HepG2 (cell line): ENCODE measurements around the gene CCDC93. TPM values are rescaled to one million over a fixed set of nuclear protein-coding genes. Genes with fewer than 3 reads are reported as not detected.

Experiments used
- DNMT1 ChIP-seq: sonication (generic); formaldehyde crosslinking; IDR thresholded peaks from 2 replicates; pipeline ENCODE4 v1.5.1; 2020; ENCODE audit warnings: mild to moderate bottlenecking, missing genetic modification reagents
- FOXJ3 ChIP-seq: sonication (generic); formaldehyde crosslinking; IDR thresholded peaks from 2 replicates; pipeline ENCODE4 v1.4.0; 2020; ENCODE audit warnings: missing genetic modification reagents, mild to moderate bottlenecking, borderline replicate concordance
- GATAD1 ChIP-seq: IDR thresholded peaks from 2 replicates; pipeline ENCODE4 v1.6.1; 2016; ENCODE audit warnings: missing genetic modification reagents, missing compliant biosample characterization
- HIVEP1 ChIP-seq: sonication (generic); formaldehyde crosslinking; IDR thresholded peaks from 2 replicates; pipeline ENCODE4 v1.4.0; 2020; ENCODE audit warnings: mild to moderate bottlenecking, missing genetic modification reagents
- ISL2 ChIP-seq: sonication (generic); formaldehyde crosslinking; IDR thresholded peaks from 2 replicates; pipeline ENCODE4 v1.5.0; 2020; ENCODE audit warnings: missing genetic modification reagents
- MEIS2 ChIP-seq: sonication (generic); formaldehyde crosslinking; IDR thresholded peaks from 2 replicates; pipeline ENCODE4 v1.9.0; 2021; ENCODE audit warnings: mild to moderate bottlenecking, missing genetic modification reagents
- MIER2 ChIP-seq: IDR thresholded peaks from 2 replicates; pipeline ENCODE4 v1.6.1; 2016; ENCODE audit warnings: missing biosample characterization, missing genetic modification reagents
- POLR2A ChIP-seq, 2 experiments: IDR thresholded peaks; 2 replicates each; pipeline ENCODE4 v1.6.1; 2011; ENCODE audit warnings: low read depth in 2 of 2, low read length in 2 of 2, mild to moderate bottlenecking in 1 of 2, moderate library complexity in 1 of 2; ENCODE audit not compliant: insufficient read depth in 1 of 2
- SOX5 ChIP-seq: IDR thresholded peaks from 2 replicates; pipeline ENCODE4 v1.6.1; 2016; ENCODE audit warnings: borderline replicate concordance
- TEAD3 ChIP-seq: optimal IDR thresholded peaks from 2 replicates; pipeline ENCODE3; 2016; ENCODE audit warnings: borderline replicate concordance
- YEATS2 ChIP-seq: sonication (generic); formaldehyde crosslinking; IDR thresholded peaks from 2 replicates; pipeline ENCODE4 v1.4.0; 2020; ENCODE audit warnings: missing genetic modification reagents, borderline replicate concordance
- ZNF207 ChIP-seq: fragments of 450-650 bp; IDR thresholded peaks from 2 replicates; pipeline ENCODE4 v1.6.1; 2016; ENCODE audit warnings: antibody characterized with exemption, borderline replicate concordance
- ZNF331 ChIP-seq: sonication (generic); formaldehyde crosslinking; IDR thresholded peaks from 2 replicates; pipeline ENCODE4 v1.4.0; 2020; ENCODE audit warnings: missing genetic modification reagents
- ZNF773 ChIP-seq: sonication (generic); formaldehyde crosslinking; IDR thresholded peaks from 2 replicates; pipeline ENCODE4 v1.4.0; 2020; ENCODE audit warnings: missing genetic modification reagents, borderline replicate concordance
- polyA plus RNA-seq, 8 experiments: library from polyadenylated mRNA; depleted of rRNA in 3 of 8; stranded (reverse) in 7 of 8; unstranded in 1 of 8; fragments of >200 nt; fragmentation: Illumina TruSeq in 4 of 8; extraction: Trizol in 4 of 8; gene quantifications; 2 replicates each; pipeline versions ENCODE4 v1.2.1 to v1.2.3, GENCODE V29; 2011 to 2016; ENCODE audit warnings: low read depth in 4 of 8, missing spikeins in 1 of 8, mixed read lengths in 1 of 8; ENCODE audit not compliant: insufficient read depth in 1 of 8
- total RNA-seq, 5 experiments: library from RNA; depleted of rRNA; stranded (reverse); fragments of >200 nt; fragmentation: Illumina TruSeq; extraction: Trizol; gene quantifications; 2 replicates each; pipeline ENCODE4 v1.2.3, GENCODE V29; 2016; ENCODE audit warnings: low read depth in 1 of 5
- TF ChIP-seq, protein P1 (sequence below): sonication (generic); formaldehyde crosslinking; IDR thresholded peaks from 2 replicates; pipeline ENCODE4 v1.4.0; 2020; ENCODE audit warnings: missing genetic modification reagents, low read depth, mild to moderate bottlenecking, borderline replicate concordance
- TF ChIP-seq, protein P2 (sequence below): sonication (generic); formaldehyde crosslinking; IDR thresholded peaks from 2 replicates; pipeline ENCODE4 v1.8.0; 2022; ENCODE audit warnings: missing genetic modification reagents, mild to moderate bottlenecking, inconsistent platforms, borderline replicate concordance
- TF ChIP-seq, protein P3 (sequence below): sonication (generic); formaldehyde crosslinking; IDR thresholded peaks from 2 replicates; pipeline ENCODE4 v1.4.0; 2020; ENCODE audit warnings: missing genetic modification reagents
- TF ChIP-seq, protein P4 (sequence below): IDR thresholded peaks from 2 replicates; pipeline ENCODE4 v1.6.1; 2016
- TF ChIP-seq, protein P5 (sequence below): sonication (generic); formaldehyde crosslinking; IDR thresholded peaks from 2 replicates; pipeline ENCODE4 v1.4.0; 2020; ENCODE audit warnings: missing genetic modification reagents
- TF ChIP-seq, protein P6 (sequence below): sonication (generic); formaldehyde crosslinking; IDR thresholded peaks from 2 replicates; pipeline ENCODE4 v1.4.0; 2020; ENCODE audit warnings: mild to moderate bottlenecking, low read depth, missing genetic modification reagents

Gene CCDC93
- total and polyA plus RNA-seq, 2 of the 13 experiments (the other 11 are each of a cell fraction or from before 2014, with no cell fraction given), result 37.2 to 53.2 TPM

DNA sequence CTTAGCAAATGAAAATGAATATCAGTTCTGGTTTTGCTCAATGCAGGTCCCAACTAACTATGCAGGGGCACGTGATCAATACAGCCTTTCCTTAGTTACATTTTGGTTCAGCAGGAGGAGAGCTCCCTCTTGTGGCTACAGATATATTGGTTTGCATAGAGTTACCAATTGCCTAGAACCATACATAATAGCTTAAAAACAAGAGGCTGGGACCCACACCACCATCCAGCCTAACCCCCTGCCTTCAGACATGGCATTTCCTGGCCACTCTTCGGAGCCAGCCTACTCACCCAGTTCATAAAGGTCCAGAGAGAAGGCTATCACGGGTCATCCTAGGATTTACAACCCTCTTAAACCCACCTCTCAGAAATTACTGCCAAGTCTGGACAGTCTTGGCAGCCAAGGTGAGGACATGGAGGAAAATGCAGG, 10.5 kb downstream of the CCDC93 start (continued):
- TF ChIP-seq TEAD3 (CRISPR knock-in tag), result peak; percentile 54
- 0 out of 2 replicates have a peak, but pooled peaks have one; percentile 41 for TF ChIP-seq MIER2 (CRISPR knock-in tag)
- TF ChIP-seq MEIS2 (CRISPR knock-in tag), result no peak
- TF ChIP-seq, protein P1, sequence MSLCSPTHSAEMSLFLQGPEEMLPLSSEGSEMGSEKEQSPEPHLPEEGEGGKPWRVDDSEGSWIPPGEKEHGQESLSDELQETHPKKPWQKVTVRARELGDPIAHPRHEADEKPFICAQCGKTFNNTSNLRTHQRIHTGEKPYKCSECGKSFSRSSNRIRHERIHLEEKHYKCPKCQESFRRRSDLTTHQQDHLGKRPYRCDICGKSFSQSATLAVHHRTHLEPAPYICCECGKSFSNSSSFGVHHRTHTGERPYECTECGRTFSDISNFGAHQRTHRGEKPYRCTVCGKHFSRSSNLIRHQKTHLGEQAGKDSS, result no peak
- 0 out of 2 replicates have a peak, but pooled peaks have one; percentile 24 for TF ChIP-seq ISL2 (CRISPR knock-in tag)
- TF ChIP-seq ZNF331 (CRISPR knock-in tag), result no peak
- TF ChIP-seq DNMT1 (CRISPR knock-in tag), result no peak
- TF ChIP-seq, protein P2, sequence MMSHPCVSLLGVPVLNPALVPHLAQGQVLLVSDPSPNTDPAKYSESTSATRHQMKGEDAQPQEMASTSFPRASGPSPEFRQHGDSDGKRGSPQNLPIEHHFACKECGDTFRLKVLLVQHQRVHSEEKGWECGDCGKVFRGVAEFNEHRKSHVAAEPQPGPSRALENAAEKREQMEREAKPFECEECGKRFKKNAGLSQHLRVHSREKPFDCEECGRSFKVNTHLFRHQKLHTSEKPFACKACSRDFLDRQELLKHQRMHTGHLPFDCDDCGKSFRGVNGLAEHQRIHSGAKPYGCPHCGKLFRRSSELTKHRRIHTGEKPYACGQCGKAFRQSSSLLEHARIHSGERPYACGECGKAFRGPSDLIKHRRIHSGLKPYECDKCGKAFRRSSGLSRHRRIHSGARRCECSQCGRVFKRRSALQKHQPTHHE (CRISPR knock-in tag), result no peak
- TF ChIP-seq, protein P3, sequence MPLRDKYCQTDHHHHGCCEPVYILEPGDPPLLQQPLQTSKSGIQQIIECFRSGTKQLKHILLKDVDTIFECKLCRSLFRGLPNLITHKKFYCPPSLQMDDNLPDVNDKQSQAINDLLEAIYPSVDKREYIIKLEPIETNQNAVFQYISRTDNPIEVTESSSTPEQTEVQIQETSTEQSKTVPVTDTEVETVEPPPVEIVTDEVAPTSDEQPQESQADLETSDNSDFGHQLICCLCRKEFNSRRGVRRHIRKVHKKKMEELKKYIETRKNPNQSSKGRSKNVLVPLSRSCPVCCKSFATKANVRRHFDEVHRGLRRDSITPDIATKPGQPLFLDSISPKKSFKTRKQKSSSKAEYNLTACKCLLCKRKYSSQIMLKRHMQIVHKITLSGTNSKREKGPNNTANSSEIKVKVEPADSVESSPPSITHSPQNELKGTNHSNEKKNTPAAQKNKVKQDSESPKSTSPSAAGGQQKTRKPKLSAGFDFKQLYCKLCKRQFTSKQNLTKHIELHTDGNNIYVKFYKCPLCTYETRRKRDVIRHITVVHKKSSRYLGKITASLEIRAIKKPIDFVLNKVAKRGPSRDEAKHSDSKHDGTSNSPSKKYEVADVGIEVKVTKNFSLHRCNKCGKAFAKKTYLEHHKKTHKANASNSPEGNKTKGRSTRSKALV (CRISPR knock-in tag), result 0 out of 2 replicates have a peak, but pooled peaks have one; percentile 40
- TF ChIP-seq, protein P4, sequence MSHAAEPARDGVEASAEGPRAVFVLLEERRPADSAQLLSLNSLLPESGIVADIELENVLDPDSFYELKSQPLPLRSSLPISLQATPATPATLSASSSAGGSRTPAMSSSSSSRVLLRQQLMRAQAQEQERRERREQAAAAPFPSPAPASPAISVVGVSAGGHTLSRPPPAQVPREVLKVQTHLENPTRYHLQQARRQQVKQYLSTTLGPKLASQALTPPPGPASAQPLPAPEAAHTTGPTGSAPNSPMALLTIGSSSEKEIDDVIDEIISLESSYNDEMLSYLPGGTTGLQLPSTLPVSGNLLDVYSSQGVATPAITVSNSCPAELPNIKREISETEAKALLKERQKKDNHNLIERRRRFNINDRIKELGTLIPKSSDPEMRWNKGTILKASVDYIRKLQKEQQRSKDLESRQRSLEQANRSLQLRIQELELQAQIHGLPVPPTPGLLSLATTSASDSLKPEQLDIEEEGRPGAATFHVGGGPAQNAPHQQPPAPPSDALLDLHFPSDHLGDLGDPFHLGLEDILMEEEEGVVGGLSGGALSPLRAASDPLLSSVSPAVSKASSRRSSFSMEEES (CRISPR knock-in tag), result peak; percentile 68; the same call in 1 of the 2 replicates
- TF ChIP-seq GATAD1 (CRISPR knock-in tag), result peak; percentile 48; the same call in 1 of the 2 replicates
- TF ChIP-seq FOXJ3 (CRISPR knock-in tag), result no peak
- TF ChIP-seq HIVEP1 (CRISPR knock-in tag), result no peak
- peak; percentile 48; the same call in 1 of the 2 replicates for TF ChIP-seq YEATS2 (CRISPR knock-in tag)
- TF ChIP-seq ZNF207, result no peak
- no peak for TF ChIP-seq ZNF773 (CRISPR knock-in tag)
- TF ChIP-seq POLR2A (IDR thresholded peaks at IDR 0.05; ENCODE audit: insufficient read depth in 1 of 2, low read depth in 2 of 2, low read length in 2 of 2), result no peak
- TF ChIP-seq, protein P5, sequence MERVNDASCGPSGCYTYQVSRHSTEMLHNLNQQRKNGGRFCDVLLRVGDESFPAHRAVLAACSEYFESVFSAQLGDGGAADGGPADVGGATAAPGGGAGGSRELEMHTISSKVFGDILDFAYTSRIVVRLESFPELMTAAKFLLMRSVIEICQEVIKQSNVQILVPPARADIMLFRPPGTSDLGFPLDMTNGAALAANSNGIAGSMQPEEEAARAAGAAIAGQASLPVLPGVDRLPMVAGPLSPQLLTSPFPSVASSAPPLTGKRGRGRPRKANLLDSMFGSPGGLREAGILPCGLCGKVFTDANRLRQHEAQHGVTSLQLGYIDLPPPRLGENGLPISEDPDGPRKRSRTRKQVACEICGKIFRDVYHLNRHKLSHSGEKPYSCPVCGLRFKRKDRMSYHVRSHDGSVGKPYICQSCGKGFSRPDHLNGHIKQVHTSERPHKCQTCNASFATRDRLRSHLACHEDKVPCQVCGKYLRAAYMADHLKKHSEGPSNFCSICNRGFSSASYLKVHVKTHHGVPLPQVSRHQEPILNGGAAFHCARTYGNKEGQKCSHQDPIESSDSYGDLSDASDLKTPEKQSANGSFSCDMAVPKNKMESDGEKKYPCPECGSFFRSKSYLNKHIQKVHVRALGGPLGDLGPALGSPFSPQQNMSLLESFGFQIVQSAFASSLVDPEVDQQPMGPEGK (CRISPR knock-in tag), result 0 out of 2 replicates have a peak, but pooled peaks have one; percentile 17
- TF ChIP-seq SOX5 (CRISPR knock-in tag), result no peak; the same call in 1 of the 2 replicates
- TF ChIP-seq, protein P6, sequence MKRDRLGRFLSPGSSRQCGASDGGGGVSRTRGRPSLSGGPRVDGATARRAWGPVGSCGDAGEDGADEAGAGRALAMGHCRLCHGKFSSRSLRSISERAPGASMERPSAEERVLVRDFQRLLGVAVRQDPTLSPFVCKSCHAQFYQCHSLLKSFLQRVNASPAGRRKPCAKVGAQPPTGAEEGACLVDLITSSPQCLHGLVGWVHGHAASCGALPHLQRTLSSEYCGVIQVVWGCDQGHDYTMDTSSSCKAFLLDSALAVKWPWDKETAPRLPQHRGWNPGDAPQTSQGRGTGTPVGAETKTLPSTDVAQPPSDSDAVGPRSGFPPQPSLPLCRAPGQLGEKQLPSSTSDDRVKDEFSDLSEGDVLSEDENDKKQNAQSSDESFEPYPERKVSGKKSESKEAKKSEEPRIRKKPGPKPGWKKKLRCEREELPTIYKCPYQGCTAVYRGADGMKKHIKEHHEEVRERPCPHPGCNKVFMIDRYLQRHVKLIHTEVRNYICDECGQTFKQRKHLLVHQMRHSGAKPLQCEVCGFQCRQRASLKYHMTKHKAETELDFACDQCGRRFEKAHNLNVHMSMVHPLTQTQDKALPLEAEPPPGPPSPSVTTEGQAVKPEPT (CRISPR knock-in tag), result no peak
